Measurements from ENCODE around the gene RETN. TPM values are rescaled to one million over a fixed set of nuclear protein-coding genes. Genes with fewer than 3 reads are reported as not detected.
A peak's percentile ranks its signal among the peaks of the same experiment; 100 is the strongest.

The RETN gene
- total RNA-seq, 2 donors from 2014 or later, result not detected

DNA sequence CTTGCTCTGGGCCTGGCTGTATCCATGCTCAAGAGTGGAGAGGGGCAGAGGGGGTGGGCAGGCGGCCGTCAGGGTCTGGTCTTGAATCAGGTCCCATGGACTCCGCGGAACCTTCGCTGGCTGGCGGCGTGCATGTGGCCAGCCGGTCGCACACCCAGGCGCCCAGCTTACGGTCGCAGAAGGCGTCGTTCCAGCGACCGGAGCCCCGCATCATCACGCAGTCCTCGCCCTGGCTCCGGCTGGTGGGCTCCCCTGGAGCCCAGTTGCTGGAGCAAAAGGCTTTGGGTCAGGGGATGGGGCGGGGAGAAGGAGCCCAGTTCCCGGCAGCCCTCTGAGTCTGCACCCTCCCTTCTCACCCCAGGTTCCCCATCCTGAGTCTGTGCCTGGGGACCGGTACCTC is 20.3 kb downstream of the RETN start:
- DNase-seq (ENCODE audit: low spot score in 2 of 2) (no peak), ATAC-seq (no peak)
- no peaks in the 10 kb centered on the region for H3K9me3 Mint-ChIP-seq
- H3K36me3 Mint-ChIP-seq, result no peaks in the 10 kb centered on the region
- no peak overlapping the region for H3K27ac Mint-ChIP-seq

DNA sequence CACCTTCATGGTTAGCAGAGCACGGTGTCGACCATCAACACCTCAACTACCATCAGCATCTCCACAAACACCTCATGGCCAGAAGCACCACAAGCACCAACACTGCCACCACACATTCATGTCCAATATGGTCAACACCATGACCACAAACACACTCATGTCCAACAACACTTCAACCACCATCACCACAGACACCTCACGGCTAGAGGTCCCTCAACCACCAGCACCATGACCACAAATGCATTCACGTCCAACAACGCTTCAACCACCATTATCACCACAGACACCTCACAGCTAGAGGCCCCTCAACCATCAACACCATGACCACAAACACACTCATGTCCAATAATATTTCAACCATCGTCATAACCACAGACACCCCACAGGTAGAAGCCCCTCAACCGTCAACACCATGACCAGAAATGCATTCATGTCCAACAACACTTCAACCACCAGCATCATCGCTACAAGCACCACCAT is 22.0 kb downstream of the RETN start:
- Mint-ChIP-seq H3K27ac (no peak overlapping the region), H3K36me3 (no peaks in the 10 kb centered on the region), H3K9me3 (no peaks in the 10 kb centered on the region)
- DNase-seq (ENCODE audit: low spot score in 2 of 2), result no peak
- ATAC-seq, result peak in 1 of 2 donors; percentile 59

- DNase-seq (ENCODE audit: low spot score in 2 of 2), result no peak
These were observed 22.6 kb downstream of the RETN start for GRCh38 chr19:7691497-7691896.

GRCh38 chr19:7692417-7693088 is 23.7 kb downstream of the RETN start:
- Mint-ChIP-seq H3K27ac (no peak overlapping the region), H3K9me3 (no peaks in the 10 kb centered on the region), H3K36me3 (no peaks in the 10 kb centered on the region)
- ATAC-seq (peak; percentile 21 to 45), DNase-seq (ENCODE audit: low spot score in 2 of 2) (no peak)

More at GRCh38 chr19:7691497-7691896, 22.6 kb downstream of the RETN start:
- Mint-ChIP-seq H3K36me3 (no peaks in the 10 kb centered on the region), H3K27ac (no peak overlapping the region), H3K9me3 (no peaks in the 10 kb centered on the region)
- ATAC-seq, result peak; percentile 43 to 71

DNA sequence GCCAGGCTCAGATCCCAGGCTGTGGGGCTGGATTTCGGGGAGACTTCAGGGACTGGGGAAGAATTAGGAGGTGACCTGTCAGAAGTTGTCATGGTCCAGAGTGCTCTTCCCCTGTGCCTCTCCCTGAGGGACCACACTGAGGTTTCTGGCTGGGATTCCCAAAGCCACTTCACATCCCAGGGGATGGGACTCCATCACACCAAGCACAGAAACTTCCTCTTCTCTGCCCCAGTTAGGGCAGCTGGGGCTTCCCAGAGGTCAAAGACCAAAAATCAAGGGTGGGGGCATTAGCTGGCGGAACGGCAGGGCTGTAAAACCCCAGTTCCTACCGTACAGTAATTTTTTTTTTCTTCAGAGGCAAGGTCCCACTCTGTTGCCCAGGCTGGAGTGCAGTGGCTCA is 25.6 kb downstream of the RETN start:
- Mint-ChIP-seq H3K36me3 (no peaks in the 10 kb centered on the region), H3K9me3 (no peaks in the 10 kb centered on the region), H3K27ac (no peak overlapping the region)
- DNase-seq (ENCODE audit: low spot score in 2 of 2), result no peak
- ATAC-seq, result no peak

- Mint-ChIP-seq H3K36me3 (no peaks in the 10 kb centered on the region), H3K9me3 (no peaks in the 10 kb centered on the region), H3K27ac (no peak overlapping the region)
- ATAC-seq, result no peak
- DNase-seq (ENCODE audit: low spot score in 2 of 2), result no peak
These were observed 29.0 kb downstream of the RETN start for GRCh38 chr19:7697721-7698287.

GRCh38 chr19:7698583-7698982 is 29.7 kb downstream of the RETN start:
- ATAC-seq, result no peak
- H3K36me3 Mint-ChIP-seq, result no peaks in the 10 kb centered on the region
- H3K9me3 Mint-ChIP-seq, result no peaks in the 10 kb centered on the region
- no peak for DNase-seq (ENCODE audit: low spot score in 2 of 2)
- no peak overlapping the region for H3K27ac Mint-ChIP-seq

- Mint-ChIP-seq H3K9me3 (no peaks in the 10 kb centered on the region), H3K27ac (peak overlapping the region; percentile 8 to 23), H3K36me3 (no peaks in the 10 kb centered on the region)
- ATAC-seq (no peak), DNase-seq (ENCODE audit: low spot score in 2 of 2) (no peak)
These were observed 30.2 kb downstream of the RETN start for GRCh38 chr19:7699003-7699402.

DNA sequence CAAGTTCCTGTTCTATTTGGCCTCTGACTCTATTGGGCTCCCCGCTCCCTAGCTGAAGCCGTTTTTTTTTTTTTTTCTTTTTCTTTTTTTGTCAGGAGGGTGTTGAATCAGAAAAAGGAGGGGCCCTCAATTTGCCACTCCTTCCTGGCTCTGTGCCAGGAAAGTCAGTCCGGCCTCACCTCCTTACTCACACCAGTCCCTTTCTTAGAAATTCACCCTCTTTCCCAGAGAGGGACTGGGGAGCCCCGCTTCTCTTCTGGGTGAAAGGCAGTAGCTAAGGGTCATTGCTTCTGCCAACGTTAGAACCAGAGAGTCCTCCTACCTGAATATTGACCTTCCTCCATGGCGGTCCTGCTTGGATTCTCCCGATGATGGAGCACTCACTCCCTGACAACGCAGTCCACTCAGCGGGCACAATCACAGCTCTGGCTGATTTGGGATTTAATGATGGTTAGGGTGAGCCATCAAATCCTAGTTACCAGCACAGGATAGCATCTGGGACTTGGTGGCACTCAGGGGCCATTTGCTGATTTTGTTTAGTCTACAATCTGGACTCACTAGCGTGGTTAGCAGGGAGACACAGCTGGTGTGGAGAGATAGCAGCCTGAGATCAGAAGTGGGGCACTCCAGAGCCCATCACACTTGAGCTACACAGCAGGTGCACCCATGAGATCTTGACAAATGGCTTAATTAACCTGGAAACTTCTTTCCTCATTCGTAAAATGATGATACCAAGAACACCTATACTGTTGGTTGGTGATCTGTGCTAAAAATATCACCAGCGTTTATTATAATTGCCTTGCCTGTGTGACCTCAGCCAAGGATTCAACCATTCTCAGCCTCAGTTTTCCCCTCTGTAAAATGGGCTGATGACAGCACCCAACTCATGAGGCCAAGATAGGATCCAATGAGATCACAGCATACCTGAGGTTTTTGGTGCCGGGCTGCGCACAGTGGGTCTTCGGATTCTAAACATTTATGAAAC is 30.9 kb downstream of the RETN start:
- peak overlapping the region; percentile 8 to 23 for H3K27ac Mint-ChIP-seq
- peak in 1 of 2 donors; percentile 41 for DNase-seq (ENCODE audit: low spot score in 2 of 2)

GRCh38 chr19:7701049-7701653 is 32.3 kb downstream of the RETN start:
- Mint-ChIP-seq H3K27ac (no peak overlapping the region), H3K36me3 (no peaks in the 10 kb centered on the region), H3K9me3 (no peaks in the 10 kb centered on the region)
- no peak for ATAC-seq
- no peak for DNase-seq (ENCODE audit: low spot score in 2 of 2)

More for the DNA sequence above, 30.9 kb downstream of the RETN start:
- no peaks in the 10 kb centered on the region for H3K9me3 Mint-ChIP-seq
- peak; percentile 80 to 81 for ATAC-seq
- no peaks in the 10 kb centered on the region for H3K36me3 Mint-ChIP-seq

DNA sequence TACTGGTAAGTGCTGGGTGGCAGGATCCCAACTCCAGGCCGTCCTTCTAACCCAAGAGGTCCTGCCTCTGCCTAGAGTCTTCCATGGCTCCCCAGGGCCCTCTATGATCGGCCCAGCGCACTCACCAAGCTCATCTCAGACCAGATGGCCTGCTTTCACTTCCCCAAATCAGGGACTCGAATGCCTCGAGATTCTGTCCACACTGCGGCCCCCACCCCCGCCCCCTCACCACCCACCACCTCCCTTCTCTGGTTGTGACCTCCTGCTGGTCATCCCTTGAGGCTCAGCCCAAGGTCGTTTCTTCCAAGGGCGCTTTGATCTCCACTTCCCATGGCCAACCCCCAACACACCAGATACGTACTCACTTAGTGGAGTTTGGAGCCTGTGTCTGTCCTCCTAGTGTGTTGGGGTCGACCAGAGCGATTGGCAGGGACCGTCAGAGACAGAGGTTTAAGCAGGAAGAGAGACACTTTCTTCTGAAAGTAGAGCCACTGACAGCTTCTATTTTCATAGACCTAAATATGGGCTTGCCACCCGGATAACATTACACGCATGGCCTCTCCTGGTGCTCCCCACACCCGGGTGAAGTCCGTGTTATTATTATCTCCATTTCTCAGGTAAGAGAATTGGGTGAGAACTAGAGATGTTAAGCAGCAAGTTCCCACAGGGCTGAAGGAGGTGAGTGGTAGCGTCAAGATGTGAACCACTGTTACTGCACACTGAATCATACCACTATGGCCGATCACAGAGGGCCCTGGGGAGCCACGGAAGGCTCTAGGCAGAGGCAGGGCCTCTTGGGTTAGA is 33.0 kb downstream of the RETN start, which contains the start of gene FCER2:
Gene FCER2 (minus strand): TSS at position 478 of the 804 bp plus-strand sequence. CDS start 2,371 bp downstream, outside the sequence.
- H3K27ac Mint-ChIP-seq, result no peak within 1 kb of the TSS
- DNase-seq (ENCODE audit: low spot score in 2 of 2), result no peak
- no peaks in the 10 kb centered on the region for H3K9me3 Mint-ChIP-seq
- ATAC-seq, result no peak
- H3K36me3 Mint-ChIP-seq, result no peaks in the 10 kb centered on the region

DNA sequence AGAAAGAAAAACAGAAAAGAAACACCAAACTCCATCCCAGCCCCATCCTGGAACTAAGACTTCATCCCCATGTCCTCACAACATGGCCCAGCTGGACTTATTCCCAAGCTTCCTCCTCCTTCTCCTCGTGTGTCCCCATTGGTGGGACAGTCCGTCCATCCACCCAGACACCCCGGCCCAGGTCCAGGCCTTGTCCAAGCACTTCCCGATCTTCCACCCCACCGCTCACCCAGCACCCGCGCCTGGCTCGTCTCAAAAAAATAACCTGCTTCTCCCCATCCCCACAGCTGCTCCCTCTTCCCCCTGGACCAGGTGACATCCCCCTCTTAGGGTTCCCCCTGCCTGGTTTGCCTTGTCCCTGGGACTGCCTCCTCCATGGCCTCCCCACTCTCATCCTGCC is 34.5 kb downstream of the RETN start:
- no peaks in the 10 kb centered on the region for H3K36me3 Mint-ChIP-seq
- H3K9me3 Mint-ChIP-seq, result no peaks in the 10 kb centered on the region
- DNase-seq (ENCODE audit: low spot score in 2 of 2), result no peak
- no peak for ATAC-seq
- no peak overlapping the region for H3K27ac Mint-ChIP-seq

DNA sequence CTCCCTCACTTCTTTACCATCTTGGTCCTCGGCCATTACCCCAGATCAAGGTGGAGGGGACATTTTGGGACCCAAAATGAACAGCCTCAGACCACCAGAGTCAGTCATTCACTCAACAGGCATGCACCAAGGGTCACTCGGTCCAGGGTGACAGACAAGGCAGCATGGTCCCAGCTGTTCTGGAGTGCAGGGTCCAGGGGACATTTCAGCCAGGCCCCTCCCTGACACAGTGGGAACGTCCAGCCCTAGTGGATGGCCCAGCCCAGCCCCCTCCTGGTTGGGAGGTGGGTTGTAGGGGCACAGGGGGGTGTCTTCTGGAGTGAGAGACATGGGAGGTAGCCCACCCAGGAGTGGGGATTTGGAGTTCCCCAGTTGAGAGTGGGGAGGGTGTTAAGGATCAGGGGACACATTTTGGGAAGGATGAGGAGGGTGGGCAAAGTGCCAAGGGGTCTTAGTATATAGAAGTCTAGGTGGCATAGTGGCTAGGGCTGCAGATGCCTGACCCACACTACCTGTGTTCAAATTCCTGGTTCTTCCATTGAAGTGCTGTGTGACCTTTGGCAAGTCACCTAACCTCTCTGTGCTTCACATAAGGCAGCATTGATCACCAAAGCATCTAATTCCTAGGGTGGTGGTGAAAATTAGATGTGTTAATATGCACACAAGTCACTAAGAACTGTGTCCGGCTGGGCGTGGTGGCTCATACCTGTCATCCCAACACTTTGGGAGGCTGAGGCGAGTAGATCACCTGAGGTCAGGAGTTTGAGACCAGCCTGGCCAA is 35.6 kb downstream of the RETN start:
- ATAC-seq, result no peak
- Mint-ChIP-seq H3K27ac (no peak overlapping the region), H3K36me3 (no peaks in the 10 kb centered on the region), H3K9me3 (no peaks in the 10 kb centered on the region)
- DNase-seq (ENCODE audit: low spot score in 2 of 2), result no peak

- DNase-seq (ENCODE audit: low spot score in 2 of 2), result peak; percentile 61 to 79
These were observed 36.7 kb downstream of the RETN start for GRCh38 chr19:7705387-7706187.

More at GRCh38 chr19:7705387-7706187, 36.7 kb downstream of the RETN start:
- no peaks in the 10 kb centered on the region for H3K36me3 Mint-ChIP-seq
- peak overlapping the region; percentile 73 to 75 for H3K27ac Mint-ChIP-seq
- no peaks in the 10 kb centered on the region for H3K9me3 Mint-ChIP-seq
- ATAC-seq, result peak; percentile 92 to 97
